NT2/D1 (cell line): ENCODE measurements around the gene ADAMTS2.

Experiments
- SUZ12 ChIP-seq: IDR thresholded peaks from 2 replicates; pipeline ENCODE4 v1.6.1; 2011; ENCODE audit not compliant: insufficient read length, insufficient read depth; ENCODE audit errors: extremely low read depth
- YY1 ChIP-seq: IDR thresholded peaks from 2 replicates; pipeline ENCODE4 v1.6.1; 2011; ENCODE audit not compliant: insufficient read length, insufficient read depth
- ZNF274 ChIP-seq: IDR thresholded peaks from 2 replicates; pipeline ENCODE4 v1.6.1; 2011; ENCODE audit warnings: mild to moderate bottlenecking, low read depth, low read length

GRCh38 chr5:179306191-179307012, 38.9 kb downstream of the ADAMTS2 start:
- TF ChIP-seq ZNF274 = no peak
- TF ChIP-seq SUZ12 = no peak
- TF ChIP-seq YY1 = no peak
